ENCODE data around the gene GPR39. TPM values are rescaled to one million over a fixed set of nuclear protein-coding genes. Genes with fewer than 3 reads are reported as not detected.

GPR39 gene
- total RNA-seq, 4 donors from 2014 or later, result 0.76 to 1.3 (median 1.2) TPM

GRCh38 chr2:132654968-132655367 lies 238.4 kb downstream of the GPR39 start:
- peaks cover 0 to 4% (median 0%) of the 10 kb centered on the region in 4 donors for H3K27me3 ChIP-seq
- TF ChIP-seq POLR2A (IDR thresholded peaks at IDR 0.05) (no peak), CTCF (IDR thresholded peaks at IDR 0.05) (no peak)
- no peak overlapping the region for H3K4me3 ChIP-seq
- intact Hi-C loops (cut with DNase I), result no loop called here
- H3K4me1 ChIP-seq, result peaks cover 0 to 18% (median 0%) of the 10 kb centered on the region in 3 donors
- no peak for DNase-seq
- no peak overlapping the region for H3K27ac ChIP-seq
- no peaks in the 10 kb centered on the region for H3K36me3 ChIP-seq
- no peaks in the 10 kb centered on the region for H3K9me3 ChIP-seq
- WGBS, 2 donors, result 43 to 50% methylated on average over 7 of the region's 7 CpGs

GRCh38 chr2:132656266-132656975 lies 239.8 kb downstream of the GPR39 start:
- H3K9me3 ChIP-seq, result no peaks in the 10 kb centered on the region
- H3K4me1 ChIP-seq, result peaks cover 0 to 18% (median 0%) of the 10 kb centered on the region in 3 donors
- H3K27me3 ChIP-seq, result peaks cover 0 to 11% (median 0%) of the 10 kb centered on the region in 4 donors
- no peak for DNase-seq
- H3K27ac ChIP-seq, result no peak overlapping the region
- intact Hi-C loops (cut with DNase I), result no loop called here
- no peaks in the 10 kb centered on the region for H3K36me3 ChIP-seq
- no peak overlapping the region for H3K4me3 ChIP-seq
- 50 to 55% methylated on average over 7 of the region's 7 CpGs for WGBS, 2 donors
- TF ChIP-seq CTCF (IDR thresholded peaks at IDR 0.05), result no peak
- no peak for TF ChIP-seq POLR2A (IDR thresholded peaks at IDR 0.05)

GRCh38 chr2:132659331-132659730 lies 242.7 kb downstream of the GPR39 start:
- WGBS, 2 donors, result 92% methylated on average over 2 to 3 of the region's 3 CpGs
- TF ChIP-seq CTCF (IDR thresholded peaks at IDR 0.05) (no peak), POLR2A (IDR thresholded peaks at IDR 0.05) (no peak)

GRCh38 chr2:132662732-132663131 lies 246.1 kb downstream of the GPR39 start:
- H3K4me1 ChIP-seq, result no peaks in the 10 kb centered on the region
- H3K27me3 ChIP-seq, result peaks cover 0 to 22% (median 0%) of the 10 kb centered on the region in 4 donors
- no peaks in the 10 kb centered on the region for H3K9me3 ChIP-seq
- H3K36me3 ChIP-seq, result no peaks in the 10 kb centered on the region
- no peak overlapping the region for H3K4me3 ChIP-seq
- DNase-seq, result no peak
- intact Hi-C loops (cut with DNase I), result no loop called here
- H3K27ac ChIP-seq, result no peak overlapping the region
- 49 to 59% methylated on average over 3 of the region's 3 CpGs for WGBS, 2 donors
- TF ChIP-seq POLR2A (IDR thresholded peaks at IDR 0.05), result no peak
- no peak for TF ChIP-seq CTCF (IDR thresholded peaks at IDR 0.05)

More at GRCh38 chr2:132659331-132659730, 242.7 kb downstream of the GPR39 start:
- Histone ChIP-seq H3K27ac (no peak overlapping the region), H3K9me3 (no peaks in the 10 kb centered on the region), H3K36me3 (no peaks in the 10 kb centered on the region), H3K27me3 (peaks cover 0 to 11% (median 0%) of the 10 kb centered on the region in 4 donors), H3K4me1 (peaks cover 0 to 9% (median 0%) of the 10 kb centered on the region in 3 donors), H3K4me3 (no peak overlapping the region)
- intact Hi-C loops (cut with DNase I), result no loop called here
- no peak for DNase-seq

- Histone ChIP-seq H3K9me3 (no peaks in the 10 kb centered on the region), H3K27ac (no peak overlapping the region), H3K36me3 (no peaks in the 10 kb centered on the region), H3K27me3 (peaks cover 0 to 36% (median 5%) of the 10 kb centered on the region in 4 donors), H3K4me3 (no peak overlapping the region), H3K4me1 (peaks cover 3 to 12% (median 4%) of the 10 kb centered on the region in 3 donors)
- intact Hi-C loops (cut with DNase I), result no loop called here
- 72 to 87% methylated on average over 2 of the region's 2 CpGs for WGBS, 2 donors
- TF ChIP-seq POLR2A (IDR thresholded peaks at IDR 0.05) (no peak), CTCF (IDR thresholded peaks at IDR 0.05) (no peak)
- no peak for DNase-seq
Observed at GRCh38 chr2:132664096-132664495, 247.5 kb downstream of the GPR39 start.

All from esophagus squamous epithelium (tissue), 5 donors.